Measurements from ENCODE around the gene LRRC31. TPM values are rescaled to one million over a fixed set of nuclear protein-coding genes. Genes with fewer than 3 reads are reported as not detected.

LRRC31 gene
- total and polyA plus RNA-seq, 2 experiments from 2014 or later: not detected

DNA sequence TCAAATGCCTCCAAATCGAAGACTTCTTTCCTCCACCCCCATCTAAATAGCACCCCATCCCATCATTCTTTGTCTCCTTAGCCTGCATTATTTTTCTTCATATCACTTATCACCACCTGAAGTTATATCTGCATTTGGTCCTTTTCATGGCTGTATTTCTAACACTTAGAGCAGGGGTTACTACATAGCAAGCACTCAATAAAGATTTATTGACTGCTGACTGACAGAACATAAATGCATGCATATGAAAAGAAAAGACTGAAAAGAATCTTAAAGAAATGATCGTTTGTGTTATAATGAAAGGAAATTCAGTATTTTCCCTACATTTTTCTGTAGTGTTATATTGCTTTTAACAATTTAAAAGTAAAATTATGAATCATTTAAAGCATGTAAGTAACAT lies 1.4 kb downstream of the LRRC31 start (continued):
- TF ChIP-seq, protein P1, sequence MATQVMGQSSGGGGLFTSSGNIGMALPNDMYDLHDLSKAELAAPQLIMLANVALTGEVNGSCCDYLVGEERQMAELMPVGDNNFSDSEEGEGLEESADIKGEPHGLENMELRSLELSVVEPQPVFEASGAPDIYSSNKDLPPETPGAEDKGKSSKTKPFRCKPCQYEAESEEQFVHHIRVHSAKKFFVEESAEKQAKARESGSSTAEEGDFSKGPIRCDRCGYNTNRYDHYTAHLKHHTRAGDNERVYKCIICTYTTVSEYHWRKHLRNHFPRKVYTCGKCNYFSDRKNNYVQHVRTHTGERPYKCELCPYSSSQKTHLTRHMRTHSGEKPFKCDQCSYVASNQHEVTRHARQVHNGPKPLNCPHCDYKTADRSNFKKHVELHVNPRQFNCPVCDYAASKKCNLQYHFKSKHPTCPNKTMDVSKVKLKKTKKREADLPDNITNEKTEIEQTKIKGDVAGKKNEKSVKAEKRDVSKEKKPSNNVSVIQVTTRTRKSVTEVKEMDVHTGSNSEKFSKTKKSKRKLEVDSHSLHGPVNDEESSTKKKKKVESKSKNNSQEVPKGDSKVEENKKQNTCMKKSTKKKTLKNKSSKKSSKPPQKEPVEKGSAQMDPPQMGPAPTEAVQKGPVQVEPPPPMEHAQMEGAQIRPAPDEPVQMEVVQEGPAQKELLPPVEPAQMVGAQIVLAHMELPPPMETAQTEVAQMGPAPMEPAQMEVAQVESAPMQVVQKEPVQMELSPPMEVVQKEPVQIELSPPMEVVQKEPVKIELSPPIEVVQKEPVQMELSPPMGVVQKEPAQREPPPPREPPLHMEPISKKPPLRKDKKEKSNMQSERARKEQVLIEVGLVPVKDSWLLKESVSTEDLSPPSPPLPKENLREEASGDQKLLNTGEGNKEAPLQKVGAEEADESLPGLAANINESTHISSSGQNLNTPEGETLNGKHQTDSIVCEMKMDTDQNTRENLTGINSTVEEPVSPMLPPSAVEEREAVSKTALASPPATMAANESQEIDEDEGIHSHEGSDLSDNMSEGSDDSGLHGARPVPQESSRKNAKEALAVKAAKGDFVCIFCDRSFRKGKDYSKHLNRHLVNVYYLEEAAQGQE (IDR thresholded peaks at IDR 0.05; ENCODE audit: unreplicated experiment): no peak
- TF ChIP-seq, protein P2, sequence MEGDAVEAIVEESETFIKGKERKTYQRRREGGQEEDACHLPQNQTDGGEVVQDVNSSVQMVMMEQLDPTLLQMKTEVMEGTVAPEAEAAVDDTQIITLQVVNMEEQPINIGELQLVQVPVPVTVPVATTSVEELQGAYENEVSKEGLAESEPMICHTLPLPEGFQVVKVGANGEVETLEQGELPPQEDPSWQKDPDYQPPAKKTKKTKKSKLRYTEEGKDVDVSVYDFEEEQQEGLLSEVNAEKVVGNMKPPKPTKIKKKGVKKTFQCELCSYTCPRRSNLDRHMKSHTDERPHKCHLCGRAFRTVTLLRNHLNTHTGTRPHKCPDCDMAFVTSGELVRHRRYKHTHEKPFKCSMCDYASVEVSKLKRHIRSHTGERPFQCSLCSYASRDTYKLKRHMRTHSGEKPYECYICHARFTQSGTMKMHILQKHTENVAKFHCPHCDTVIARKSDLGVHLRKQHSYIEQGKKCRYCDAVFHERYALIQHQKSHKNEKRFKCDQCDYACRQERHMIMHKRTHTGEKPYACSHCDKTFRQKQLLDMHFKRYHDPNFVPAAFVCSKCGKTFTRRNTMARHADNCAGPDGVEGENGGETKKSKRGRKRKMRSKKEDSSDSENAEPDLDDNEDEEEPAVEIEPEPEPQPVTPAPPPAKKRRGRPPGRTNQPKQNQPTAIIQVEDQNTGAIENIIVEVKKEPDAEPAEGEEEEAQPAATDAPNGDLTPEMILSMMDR (conservative IDR thresholded peaks at IDR 0.05; ENCODE audit: low read depth in 2 of 2): no peak

DNA sequence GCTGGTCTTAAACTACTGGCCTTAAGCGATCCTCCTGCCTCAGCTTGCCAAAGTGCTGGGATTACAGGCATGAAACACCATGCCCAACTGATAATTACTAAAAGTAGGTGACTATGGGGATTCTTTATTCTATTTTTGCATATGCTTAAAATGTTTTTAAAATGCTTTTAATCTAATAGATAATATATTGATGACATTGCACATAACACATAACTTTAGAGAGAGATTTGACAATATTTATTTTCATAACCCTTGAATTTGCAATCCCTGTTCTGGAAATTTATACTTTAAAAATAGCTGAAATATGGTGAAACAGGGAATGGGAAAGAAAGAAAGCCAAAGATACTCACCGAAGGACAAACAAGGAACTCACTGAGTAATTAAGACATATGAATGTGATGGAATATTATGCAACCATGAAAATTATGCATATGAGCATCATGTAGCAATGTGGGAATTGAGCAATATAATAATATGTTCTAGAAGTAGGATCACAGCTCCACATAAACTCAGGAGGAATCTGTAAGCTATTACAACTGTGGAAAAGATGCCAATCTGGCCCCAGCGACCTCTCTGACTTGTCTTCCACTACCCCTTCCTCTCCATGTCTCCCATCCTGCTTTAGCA lies 2.0 kb downstream of the LRRC31 start:
- no peak for TF ChIP-seq JUNB (IDR thresholded peaks at IDR 0.05; ENCODE audit: unreplicated experiment)
- Histone ChIP-seq H4K20me1 (replicated peaks; ENCODE audit: insufficient read depth) (no peaks in the 10 kb centered on the region), H3K27ac (ENCODE audit: low read depth) (no peak overlapping the region), H3K4me3 (no peak overlapping the region), H3K9me2 (ENCODE audit: insufficient read depth) (no peaks in the 10 kb centered on the region), H3K79me2 (replicated peaks; ENCODE audit: insufficient read depth) (no peaks in the 10 kb centered on the region), H3F3A (replicated peaks; ENCODE audit: low read depth) (no peaks in the 10 kb centered on the region), H3K36me3 (ENCODE audit: insufficient read depth) (no peaks in the 10 kb centered on the region), H2AFZ (no peak overlapping the region), H3K4me1 (ENCODE audit: insufficient read depth) (peaks cover 14% of the 10 kb centered on the region), H3K27me3 (ENCODE audit: insufficient read depth) (no peaks in the 10 kb centered on the region), H3K4me2 (no peak overlapping the region)
- H3K36me3 Mint-ChIP-seq (ENCODE audit: low read depth): no peaks in the 10 kb centered on the region
- H3K4me1 Mint-ChIP-seq: peaks cover 17% of the 10 kb centered on the region
- peaks cover 10% of the 10 kb centered on the region for H3K27me3 Mint-ChIP-seq (ENCODE audit: insufficient read depth, low read depth, poor library complexity)
- DNase-seq (ENCODE audit: low spot score): no peak
- H3K4me3 Mint-ChIP-seq: no peak overlapping the region
- ATAC-seq: no peak
- no peaks in the 10 kb centered on the region for H3K9me3 Mint-ChIP-seq
- H3K27ac Mint-ChIP-seq: no peak overlapping the region

DNA sequence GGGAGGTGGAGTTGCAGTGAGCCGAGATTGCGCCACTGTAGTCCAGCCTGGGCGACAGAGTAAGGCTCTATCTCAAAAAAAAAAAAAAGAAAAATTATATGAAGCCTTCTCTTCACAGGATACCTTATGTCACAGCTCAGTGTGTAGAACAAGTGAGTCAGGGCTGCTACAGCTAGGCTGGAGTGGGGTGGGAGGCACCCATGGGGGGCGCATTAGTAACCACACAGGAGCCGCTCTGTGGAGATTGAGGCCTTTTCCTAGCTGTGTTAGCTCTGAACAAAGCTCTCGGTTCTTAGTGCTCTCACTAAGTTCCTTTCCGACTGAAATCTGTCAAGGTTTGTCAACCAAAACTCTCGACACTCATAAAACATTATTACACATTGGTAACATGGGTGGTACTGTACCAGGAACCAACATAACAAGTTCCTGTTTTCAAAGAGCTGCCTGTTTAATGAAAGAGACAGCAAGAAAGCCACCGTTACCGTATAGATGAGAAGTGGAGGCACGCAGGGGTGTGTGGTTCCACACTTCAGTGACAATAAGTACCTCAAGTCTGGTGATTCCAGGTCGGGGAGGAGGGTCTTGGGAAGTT lies 4.5 kb downstream of the LRRC31 start:
- no peaks in the 10 kb centered on the region for H4K20me1 ChIP-seq (replicated peaks; ENCODE audit: insufficient read depth)
- H3K27me3 ChIP-seq (ENCODE audit: insufficient read depth): no peaks in the 10 kb centered on the region
- H3K9me2 ChIP-seq (ENCODE audit: insufficient read depth): no peaks in the 10 kb centered on the region
- peak overlapping the region; percentile 33 for H2AFZ ChIP-seq
- no peaks in the 10 kb centered on the region for H3K36me3 Mint-ChIP-seq (ENCODE audit: low read depth)
- H3K4me3 ChIP-seq: no peak overlapping the region
- ATAC-seq (no peak), DNase-seq (ENCODE audit: low spot score) (no peak)
- H3K27ac ChIP-seq (ENCODE audit: low read depth): no peak overlapping the region
- peaks cover 8% of the 10 kb centered on the region for H3K27me3 Mint-ChIP-seq (ENCODE audit: insufficient read depth, low read depth, poor library complexity)
- H3K4me2 ChIP-seq: no peak overlapping the region
- H3K4me1 ChIP-seq (ENCODE audit: insufficient read depth): peaks cover 18% of the 10 kb centered on the region
- H3K27ac Mint-ChIP-seq: no peak overlapping the region
- H3F3A ChIP-seq (replicated peaks; ENCODE audit: low read depth): no peaks in the 10 kb centered on the region
- H3K79me2 ChIP-seq (replicated peaks; ENCODE audit: insufficient read depth): no peaks in the 10 kb centered on the region
- H3K4me3 Mint-ChIP-seq: no peak overlapping the region
- H3K9me3 Mint-ChIP-seq: no peaks in the 10 kb centered on the region
- peaks cover 21% of the 10 kb centered on the region for H3K4me1 Mint-ChIP-seq
- no peaks in the 10 kb centered on the region for H3K36me3 ChIP-seq (ENCODE audit: insufficient read depth)
- no peak for TF ChIP-seq POLR2AphosphoS5 (IDR thresholded peaks at IDR 0.05; ENCODE audit: low read depth)
- TF ChIP-seq, protein P1 (IDR thresholded peaks at IDR 0.05; ENCODE audit: unreplicated experiment): no peak
- TF ChIP-seq, protein P2 (conservative IDR thresholded peaks at IDR 0.05; ENCODE audit: low read depth in 2 of 2): no peak
